OCI-LY3 (cell line): Measurements from ENCODE around the gene PRKCE.

ENCODE experiments used
- EZH2phosphoT487 ChIP-seq: fragments of 200-600 bp; shearing (Covaris generic); IDR thresholded peaks from 2 replicates; pipeline ENCODE4 v1.6.1; 2018; ENCODE audit warnings: antibody characterized with exemption, mixed run types, low read depth
- TF ChIP-seq, protein P1 (sequence below): fragments of 200-600, 300-600 bp; sonication (generic); IDR thresholded peaks from 2 replicates; pipeline ENCODE4 v1.5.1; 2014; ENCODE audit warnings: antibody characterized with exemption, low read length, low read depth

DNA sequence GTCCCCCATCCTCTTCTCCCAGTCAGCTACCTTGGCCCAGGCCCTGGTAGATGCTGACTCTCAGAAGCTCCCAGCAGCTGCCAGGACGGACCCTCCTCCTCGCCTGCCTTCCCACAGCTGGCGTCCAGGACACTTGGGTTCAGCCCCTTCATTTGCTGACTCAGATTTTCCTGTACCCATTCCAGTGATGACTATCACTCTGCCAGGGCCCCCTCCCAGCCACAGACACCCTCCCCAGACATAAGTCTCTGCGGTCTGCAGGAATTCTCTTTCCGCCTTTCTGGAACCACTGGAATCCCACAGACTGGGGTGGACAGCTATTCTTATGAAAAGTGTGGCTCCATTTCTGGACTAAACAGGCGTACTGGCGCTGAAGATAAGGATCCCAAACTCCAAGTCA, 385.5 kb downstream of the PRKCE start:
- TF ChIP-seq, protein P1, sequence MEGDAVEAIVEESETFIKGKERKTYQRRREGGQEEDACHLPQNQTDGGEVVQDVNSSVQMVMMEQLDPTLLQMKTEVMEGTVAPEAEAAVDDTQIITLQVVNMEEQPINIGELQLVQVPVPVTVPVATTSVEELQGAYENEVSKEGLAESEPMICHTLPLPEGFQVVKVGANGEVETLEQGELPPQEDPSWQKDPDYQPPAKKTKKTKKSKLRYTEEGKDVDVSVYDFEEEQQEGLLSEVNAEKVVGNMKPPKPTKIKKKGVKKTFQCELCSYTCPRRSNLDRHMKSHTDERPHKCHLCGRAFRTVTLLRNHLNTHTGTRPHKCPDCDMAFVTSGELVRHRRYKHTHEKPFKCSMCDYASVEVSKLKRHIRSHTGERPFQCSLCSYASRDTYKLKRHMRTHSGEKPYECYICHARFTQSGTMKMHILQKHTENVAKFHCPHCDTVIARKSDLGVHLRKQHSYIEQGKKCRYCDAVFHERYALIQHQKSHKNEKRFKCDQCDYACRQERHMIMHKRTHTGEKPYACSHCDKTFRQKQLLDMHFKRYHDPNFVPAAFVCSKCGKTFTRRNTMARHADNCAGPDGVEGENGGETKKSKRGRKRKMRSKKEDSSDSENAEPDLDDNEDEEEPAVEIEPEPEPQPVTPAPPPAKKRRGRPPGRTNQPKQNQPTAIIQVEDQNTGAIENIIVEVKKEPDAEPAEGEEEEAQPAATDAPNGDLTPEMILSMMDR, result no peak
- TF ChIP-seq EZH2phosphoT487, result no peak
